OCI-LY1 (cell line): Measurements from ENCODE around the gene MATK.

Source experiments
- EZH2 ChIP-seq: fragments of 200-600 bp; sonication (generic), shearing (Covaris generic); IDR thresholded peaks from 2 replicates; pipeline ENCODE4 v1.8.0; 2017; ENCODE audit warnings: borderline replicate concordance, mixed run types, mild to moderate bottlenecking, antibody characterized with exemption, low read length, moderate library complexity, mixed read lengths
- TF ChIP-seq, protein P1 (sequence below): fragments of 200-600 bp; sonication (generic), shearing (Covaris generic); IDR thresholded peaks from 2 replicates; pipeline ENCODE4 v1.5.1; 2017; ENCODE audit warnings: mild to moderate bottlenecking, antibody characterized with exemption, low read length, moderate library complexity, mixed read lengths

DNA sequence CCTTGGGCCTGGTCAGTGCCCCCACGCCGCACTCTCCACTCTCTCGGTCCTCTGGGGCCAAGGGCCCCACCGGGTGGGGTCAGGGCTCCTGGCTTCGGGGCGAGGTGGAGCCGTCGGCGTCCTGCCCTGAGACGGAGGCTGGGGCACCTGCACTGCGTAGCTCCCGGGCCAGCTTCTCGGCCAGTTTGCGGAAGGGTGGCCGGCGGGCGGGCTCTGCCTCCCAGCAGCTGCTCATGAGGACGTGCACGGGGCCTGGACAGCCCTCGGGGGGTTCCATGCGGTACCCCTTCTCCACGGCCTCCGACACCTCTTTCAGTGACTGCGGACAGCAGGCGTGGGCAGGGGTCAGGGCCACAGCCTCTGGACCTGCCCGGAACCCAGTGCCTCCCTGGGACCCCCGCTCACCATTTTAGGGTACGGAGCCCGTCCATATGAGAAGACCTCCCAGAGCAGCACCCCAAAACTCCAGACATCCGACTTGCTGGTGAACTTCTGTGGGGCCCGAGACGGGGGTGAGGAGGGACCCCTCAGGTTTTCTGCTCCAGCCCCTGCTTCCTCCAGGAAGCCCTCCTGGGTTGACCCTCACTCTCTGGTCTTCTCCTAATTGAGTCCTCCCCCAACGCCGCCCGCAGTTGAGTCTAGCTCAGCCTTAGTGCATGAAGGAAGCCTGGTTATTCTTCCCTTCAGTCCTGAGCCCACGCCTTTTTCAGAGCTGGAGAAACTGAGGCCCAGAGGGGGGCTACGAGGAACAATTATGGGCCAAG lies 7.9 kb downstream of the MATK start:
- TF ChIP-seq, protein P1, sequence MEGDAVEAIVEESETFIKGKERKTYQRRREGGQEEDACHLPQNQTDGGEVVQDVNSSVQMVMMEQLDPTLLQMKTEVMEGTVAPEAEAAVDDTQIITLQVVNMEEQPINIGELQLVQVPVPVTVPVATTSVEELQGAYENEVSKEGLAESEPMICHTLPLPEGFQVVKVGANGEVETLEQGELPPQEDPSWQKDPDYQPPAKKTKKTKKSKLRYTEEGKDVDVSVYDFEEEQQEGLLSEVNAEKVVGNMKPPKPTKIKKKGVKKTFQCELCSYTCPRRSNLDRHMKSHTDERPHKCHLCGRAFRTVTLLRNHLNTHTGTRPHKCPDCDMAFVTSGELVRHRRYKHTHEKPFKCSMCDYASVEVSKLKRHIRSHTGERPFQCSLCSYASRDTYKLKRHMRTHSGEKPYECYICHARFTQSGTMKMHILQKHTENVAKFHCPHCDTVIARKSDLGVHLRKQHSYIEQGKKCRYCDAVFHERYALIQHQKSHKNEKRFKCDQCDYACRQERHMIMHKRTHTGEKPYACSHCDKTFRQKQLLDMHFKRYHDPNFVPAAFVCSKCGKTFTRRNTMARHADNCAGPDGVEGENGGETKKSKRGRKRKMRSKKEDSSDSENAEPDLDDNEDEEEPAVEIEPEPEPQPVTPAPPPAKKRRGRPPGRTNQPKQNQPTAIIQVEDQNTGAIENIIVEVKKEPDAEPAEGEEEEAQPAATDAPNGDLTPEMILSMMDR: no peak
- TF ChIP-seq EZH2: no peak
